Stimulated activated CD4-positive, alpha-beta T cell treated with anti-CD3 and anti-CD28 coated beads, Interleukin-12 subunit alpha, Interleukin-12 subunit beta, amount 100 ng/mL, for 4 hours (primary cell): Measurements from ENCODE around the gene SIAH1.
"Not testable (repeated sequence)": the region's sequence is repeated elsewhere in the genome, so short reads cannot be mapped to it uniquely, and the experiment has no call there.

ENCODE experiments used
- DNase-seq: peaks from one replicate; pipeline ENCODE4 v3.0.0-alpha.2; 2020

The SIAH1 gene

DNA sequence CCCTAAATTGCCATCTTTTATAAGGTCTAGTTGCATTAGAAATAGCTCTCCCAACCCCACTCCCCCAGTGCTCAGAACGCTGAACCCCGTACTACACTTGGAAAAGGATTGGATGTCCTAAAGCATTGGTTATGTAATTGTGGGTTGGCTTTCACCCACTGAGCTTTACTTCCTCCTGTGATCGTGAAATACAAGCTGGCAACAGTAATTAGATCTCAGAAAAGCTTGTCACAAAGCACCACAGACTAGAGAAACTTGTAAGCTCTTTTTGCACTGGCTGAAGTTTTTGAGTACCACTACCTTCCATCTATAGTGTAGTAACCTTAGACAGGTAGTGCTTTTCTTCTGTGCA lies 54.4 kb downstream of the SIAH1 start:
- no peak for DNase-seq

DNA sequence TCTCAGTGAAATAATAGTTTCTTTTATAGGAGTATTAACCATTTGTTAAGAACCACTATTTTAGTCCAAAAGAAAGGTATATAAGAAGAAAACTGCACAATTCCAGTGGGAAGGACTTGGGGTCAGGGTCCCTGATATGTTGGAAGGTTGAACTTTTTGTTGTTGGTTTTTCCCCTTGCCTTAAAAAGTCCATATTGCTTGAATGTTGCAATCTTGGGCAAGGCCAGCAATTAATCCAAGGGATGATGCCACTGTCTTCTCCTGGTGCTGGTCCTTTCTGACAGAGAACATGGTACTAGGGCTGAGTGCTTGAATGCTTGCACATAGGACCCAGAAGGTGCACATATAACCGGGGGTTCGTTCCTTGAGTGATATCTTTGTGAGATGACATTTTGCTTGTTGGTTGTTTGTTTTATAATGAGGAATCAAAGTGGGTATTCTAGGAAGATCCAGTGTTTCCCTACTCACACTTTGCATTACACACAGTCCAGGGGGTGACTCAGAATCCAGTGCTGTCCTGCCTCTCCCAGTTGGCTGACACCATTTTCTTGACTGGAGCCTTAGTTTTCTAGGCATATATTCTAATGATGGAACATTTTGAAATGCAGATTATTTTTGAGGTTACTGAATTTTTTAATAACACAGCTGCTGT lies 54.9 kb downstream of the SIAH1 start:
- no peak for DNase-seq

DNA sequence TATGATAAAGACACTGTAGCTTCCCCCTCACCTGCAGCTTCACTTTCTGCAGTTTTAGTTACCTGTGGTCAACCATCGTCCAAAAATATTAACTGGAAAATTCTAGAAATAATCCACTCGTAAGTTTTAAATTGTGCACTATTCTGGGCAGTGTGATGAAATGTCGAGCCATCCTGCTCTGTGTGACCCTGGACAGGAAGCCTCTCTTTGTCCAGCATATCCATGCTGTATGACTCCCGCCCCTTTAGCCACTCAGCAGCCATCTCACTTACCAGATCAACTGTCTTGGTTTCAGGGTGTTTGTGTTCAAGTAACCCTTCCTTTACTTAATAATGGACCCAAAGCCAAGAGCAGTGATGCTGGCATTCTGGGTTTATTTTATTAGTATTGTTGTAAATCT lies 56.1 kb downstream of the SIAH1 start:
- DNase-seq = no peak

DNA sequence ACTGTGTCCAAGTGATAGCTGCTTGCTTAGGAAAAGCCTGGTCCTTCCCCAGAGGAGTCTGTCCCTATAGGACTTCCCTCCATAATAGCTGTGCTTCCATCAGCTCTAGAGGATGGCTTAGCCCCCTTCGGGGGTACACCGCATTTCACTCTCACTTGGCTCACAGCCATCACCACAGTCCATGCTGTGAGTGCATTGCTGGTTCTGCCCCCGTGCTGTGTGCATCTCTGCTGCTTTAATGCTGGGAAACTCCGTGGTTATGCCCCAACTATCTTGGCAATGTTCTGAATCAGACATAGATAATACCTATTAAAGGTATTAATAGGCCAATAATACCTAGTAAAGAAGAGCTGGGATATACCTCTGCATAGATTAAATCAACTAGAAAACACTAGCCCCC lies 58.3 kb downstream of the SIAH1 start:
- DNase-seq = no peak

DNA sequence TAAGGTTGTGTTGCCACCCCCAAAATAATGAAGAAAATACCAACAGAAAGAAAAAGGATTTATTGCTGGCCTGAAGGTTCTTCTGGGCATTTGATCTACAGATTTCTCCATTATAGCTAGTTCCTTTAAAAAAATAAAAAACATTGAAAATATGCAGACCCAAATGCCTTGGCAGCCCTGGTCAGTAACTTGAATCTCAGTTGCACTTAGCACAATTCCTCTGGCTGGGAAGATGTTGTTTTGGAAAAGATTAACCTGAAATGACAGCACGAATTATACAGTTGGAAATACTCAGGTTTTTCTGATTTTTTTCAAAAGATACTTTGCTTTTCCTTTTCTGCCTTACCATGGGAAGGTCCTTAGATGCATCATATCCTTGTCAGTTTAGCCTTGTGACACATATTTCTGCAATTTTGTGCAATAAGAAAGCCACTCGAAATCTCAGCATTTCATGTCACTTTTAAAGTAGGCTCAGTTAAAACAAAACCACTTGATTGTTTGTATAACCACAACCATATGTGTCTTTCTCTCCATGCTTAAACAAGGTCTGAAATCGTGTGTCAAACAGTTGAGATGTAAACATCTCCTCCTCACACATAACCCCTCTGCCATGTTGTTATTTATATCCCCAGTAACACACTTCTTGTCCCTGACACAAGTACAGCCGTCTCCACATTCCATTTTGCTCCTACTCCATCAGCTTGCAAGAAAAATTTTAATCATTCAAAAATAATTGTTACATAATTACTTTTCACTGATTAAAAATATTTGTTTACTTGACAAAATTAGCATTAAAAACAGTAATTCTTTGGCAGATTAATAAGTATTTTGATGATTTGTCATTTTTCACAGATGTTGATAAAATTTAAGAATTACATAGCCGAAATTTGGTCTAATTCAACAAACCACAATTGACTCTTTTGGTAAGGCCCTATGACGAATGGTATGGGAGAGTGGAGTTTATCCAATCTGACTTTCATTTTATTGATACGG lies 61.1 kb downstream of the SIAH1 start:
- no peak for DNase-seq

DNA sequence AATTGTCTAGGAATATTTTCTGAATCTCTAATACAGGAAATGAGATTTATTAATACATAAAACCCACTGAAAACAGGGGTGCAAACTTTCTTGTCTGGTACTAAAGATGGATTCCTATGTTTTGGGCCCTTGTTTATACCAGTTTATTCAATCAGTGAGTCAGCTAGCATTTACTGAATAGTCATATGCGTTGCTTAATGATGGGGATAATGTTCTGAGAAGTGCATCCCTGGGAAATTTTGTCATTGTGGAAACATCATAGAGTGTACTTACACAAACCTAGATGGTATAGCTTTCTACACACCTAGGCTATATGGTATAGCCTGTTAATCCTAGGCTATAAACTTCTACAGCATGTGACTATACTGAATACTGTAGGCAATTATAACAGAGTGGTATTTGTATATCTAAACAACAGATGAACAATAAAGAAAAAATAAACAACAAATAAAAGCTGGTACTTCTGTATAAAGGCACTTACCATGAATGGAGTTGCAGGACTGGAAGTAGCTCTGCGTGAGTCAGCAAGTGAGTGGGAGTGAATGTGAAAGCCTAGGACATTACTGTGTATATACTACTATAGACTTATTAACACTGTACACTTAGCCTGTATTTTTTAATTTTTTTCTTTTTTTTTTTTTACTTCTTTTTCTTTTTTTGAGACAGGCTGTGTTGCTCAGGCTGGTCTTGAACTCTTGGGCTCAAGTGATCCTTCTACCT lies 63.7 kb downstream of the SIAH1 start:
- no peak for DNase-seq

DNA sequence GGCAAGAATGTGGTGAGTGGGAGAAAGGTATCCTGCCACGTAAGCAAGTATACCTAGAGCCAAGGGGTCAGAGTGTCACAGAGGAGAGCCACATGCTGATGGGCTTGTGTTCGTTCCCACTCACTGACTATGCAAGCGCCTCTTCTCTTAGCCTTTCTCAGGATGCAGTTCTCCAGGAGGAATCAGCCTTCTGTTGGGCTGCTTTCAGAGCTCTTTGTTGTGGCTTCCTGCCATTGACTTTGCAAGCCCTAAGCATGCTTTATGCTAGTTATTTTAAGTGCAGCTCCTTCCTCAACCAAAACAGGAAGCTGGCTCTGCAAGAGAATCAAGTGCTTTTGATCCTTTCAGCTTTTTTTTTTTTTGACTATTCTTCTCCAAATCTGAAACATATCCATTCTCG lies 66.6 kb downstream of the SIAH1 start:
- no peak for DNase-seq

DNA sequence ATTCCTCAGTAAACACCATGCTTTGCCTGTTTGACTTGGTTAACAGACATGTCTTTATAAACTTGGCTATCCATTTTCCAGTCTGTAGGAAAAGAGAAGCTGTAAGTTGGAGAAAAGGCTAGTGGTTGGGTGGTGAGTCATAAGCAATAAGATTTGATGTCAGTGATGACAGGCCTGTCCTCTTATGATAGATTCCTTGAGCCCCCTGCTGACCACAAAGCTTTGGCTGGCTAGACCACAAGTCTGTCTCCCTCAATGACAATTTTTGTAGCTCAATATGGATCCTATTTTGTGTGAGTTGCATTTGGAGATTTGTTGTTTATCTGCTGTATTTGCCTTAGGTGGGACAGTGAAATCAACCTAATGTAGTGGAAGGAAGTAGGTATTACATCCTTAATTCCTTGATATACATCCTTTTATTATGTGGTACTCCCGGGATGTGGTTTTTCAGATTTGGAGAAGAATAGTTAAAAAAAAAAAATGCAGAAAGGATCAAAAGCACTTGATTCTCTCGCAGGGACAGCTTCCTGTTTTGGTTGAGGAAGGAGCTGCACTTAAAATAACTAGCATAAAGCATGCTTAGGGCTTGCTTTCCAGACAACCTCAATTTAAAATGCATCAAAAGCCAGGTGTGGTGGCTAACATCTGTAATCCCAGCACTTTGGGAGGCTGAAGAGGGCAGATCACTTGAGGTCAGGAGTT lies 67.4 kb downstream of the SIAH1 start:
- DNase-seq = no peak

DNA sequence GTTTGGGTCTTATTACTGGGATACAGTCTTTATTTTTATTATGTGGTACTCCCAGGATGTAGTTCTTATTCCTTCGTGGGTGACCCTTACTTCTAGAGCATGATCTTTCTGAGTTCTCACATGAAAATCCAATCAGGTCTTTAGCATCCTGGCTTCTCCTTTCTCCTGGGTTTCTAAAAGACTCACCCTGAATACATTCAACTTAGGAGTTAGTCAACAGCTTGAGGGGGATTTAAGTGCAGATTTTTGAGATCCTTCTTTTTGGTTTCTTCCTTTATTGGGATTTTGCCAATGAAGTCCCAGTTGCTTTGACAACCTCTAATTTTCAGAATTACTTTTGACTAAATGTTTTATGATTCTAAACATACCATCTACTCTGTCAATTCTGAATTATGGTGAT lies 68.2 kb downstream of the SIAH1 start:
- DNase-seq = no peak

DNA sequence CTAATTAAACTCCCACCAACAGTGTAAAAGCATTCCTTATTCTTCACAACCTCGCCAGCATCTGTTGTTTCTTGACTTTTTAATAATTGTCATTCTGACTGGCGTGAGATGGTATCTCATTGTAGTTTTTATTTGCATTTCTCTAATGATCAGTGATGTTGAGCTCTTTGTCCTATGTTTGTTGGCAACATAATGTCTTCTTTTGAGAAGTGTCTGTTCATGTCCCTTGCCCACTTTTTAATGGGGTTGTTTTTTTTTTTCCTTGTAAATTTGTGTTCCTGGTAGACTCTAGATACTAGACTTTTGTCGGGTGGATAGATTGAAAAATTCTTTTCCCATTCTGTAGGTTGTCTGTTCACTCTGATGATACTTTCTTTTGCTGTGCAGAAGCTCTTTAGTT lies 71.3 kb downstream of the SIAH1 start:
- not testable (repeated sequence) for DNase-seq

DNA sequence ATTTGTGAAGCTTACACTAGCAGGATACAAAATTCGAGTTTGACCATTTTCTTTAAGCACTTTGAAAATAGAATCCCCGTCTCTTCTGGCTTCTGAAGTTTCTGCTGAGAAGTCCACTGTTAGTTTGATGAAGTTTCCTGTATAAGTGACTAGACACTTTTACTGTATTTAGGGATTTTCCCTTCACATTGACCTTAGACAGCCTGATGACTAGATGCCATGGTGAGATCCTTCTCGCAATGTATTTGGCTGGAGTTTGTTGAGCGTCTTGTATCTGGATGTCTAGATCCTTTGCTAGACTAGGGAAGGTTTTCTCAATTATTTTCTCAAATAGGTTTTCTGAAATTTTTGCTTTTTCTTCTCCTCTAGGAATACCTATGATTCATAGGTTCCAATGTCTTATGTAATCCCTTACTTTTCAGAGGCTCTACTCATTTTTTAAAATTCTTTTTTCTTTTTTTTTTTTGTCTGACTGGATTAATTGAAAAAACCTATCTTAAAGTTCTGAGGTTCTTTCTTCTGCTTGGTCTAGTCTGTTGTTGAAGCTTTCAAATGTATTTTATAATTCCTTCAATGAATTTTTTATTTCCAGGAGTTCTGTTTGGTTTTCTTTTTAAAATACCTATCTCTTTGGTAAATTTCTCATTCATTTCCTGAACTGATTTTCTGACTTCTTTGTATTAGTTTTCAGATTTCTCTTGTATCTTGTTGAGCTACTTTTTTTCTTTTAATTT lies 74.1 kb downstream of the SIAH1 start:
- DNase-seq = no peak
